GM12864 (cell line): Measurements from ENCODE around the gene CLIC6.
"Not testable (repeated sequence)": the region's sequence is repeated elsewhere in the genome, so short reads cannot be mapped to it uniquely, and the experiment has no call there.

Experiments
- DNase-seq: peaks from one replicate; pipeline ENCODE4 v3.0.0-alpha.2; 2011; ENCODE audit warnings: low read depth
- H3K4me3 ChIP-seq: 2 replicates; pipeline ENCODE4 v1.5.1; 2011; ENCODE audit warnings: mild to moderate bottlenecking, low read depth, low read length, control low read depth
- TF ChIP-seq, protein P1 (sequence below): IDR thresholded peaks from 2 replicates; pipeline ENCODE4 v1.5.1; 2011; ENCODE audit warnings: low read depth, mild to moderate bottlenecking, moderate library complexity, low read length, control low read depth, inconsistent platforms; ENCODE audit errors: missing control alignments

The CLIC6 gene

DNA sequence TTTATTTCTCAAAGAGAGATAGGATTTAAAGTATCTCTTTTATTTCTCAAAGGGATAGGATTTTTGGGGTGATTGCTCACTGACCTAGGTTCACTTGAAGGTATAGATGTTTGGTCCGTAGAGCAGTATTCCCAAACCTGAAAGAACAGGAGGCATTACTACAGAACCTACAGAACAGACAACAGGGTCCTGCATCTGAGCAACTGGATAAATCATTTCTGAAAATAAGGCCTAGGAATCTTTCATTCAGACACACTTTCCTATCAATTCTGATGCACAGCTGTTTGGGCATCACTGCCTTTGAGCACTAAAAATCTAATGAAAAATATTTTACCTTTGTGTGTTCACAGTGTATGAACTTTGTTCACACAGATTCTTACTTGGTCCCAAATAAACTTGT, 17.2 kb upstream of the CLIC6 start:
- H3K4me3 ChIP-seq: no peak overlapping the region
- TF ChIP-seq, protein P1, sequence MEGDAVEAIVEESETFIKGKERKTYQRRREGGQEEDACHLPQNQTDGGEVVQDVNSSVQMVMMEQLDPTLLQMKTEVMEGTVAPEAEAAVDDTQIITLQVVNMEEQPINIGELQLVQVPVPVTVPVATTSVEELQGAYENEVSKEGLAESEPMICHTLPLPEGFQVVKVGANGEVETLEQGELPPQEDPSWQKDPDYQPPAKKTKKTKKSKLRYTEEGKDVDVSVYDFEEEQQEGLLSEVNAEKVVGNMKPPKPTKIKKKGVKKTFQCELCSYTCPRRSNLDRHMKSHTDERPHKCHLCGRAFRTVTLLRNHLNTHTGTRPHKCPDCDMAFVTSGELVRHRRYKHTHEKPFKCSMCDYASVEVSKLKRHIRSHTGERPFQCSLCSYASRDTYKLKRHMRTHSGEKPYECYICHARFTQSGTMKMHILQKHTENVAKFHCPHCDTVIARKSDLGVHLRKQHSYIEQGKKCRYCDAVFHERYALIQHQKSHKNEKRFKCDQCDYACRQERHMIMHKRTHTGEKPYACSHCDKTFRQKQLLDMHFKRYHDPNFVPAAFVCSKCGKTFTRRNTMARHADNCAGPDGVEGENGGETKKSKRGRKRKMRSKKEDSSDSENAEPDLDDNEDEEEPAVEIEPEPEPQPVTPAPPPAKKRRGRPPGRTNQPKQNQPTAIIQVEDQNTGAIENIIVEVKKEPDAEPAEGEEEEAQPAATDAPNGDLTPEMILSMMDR: no peak
- DNase-seq: no peak

DNA sequence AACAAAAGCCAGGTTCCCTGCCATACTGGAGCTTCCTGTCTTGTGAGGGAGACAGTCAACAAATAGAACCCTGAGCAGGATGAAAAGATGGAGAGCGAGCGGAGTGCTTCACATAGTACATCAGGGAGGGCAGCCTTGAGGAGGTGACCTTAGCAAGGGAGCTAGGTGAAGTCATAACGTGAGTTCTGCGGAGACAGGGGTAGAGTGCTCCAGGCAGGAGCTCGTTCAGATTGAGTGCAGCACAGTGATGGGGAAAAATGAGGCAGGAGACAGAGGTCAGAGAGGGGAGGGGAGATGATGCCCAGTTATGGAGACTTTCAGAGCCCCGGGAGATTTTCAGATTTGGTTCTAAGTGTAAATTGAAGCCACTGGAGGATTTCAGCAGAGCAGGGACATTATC, 15.3 kb upstream of the CLIC6 start:
- no peak for DNase-seq
- TF ChIP-seq, protein P1: no peak
- H3K4me3 ChIP-seq: no peak overlapping the region

DNA sequence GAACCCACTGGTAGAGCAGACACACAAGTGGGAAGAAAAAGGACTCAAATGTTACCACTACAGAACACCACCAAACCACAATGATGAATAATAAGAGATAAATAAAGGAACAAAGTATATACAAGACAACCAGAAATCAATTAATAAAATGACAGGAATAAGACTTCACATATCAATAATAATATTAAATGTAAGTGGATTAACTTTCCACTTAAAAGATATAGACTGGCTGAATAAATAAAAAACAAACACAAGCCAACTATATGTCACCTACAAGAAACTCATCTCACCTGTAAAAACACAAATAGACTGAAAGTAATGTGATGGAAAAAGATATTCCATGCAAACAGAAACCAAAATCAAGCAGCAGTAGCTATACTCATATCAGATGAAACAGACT, 6.9 kb upstream of the CLIC6 start:
- no peak for DNase-seq
- TF ChIP-seq, protein P1: no peak
- no peak overlapping the region for H3K4me3 ChIP-seq

DNA sequence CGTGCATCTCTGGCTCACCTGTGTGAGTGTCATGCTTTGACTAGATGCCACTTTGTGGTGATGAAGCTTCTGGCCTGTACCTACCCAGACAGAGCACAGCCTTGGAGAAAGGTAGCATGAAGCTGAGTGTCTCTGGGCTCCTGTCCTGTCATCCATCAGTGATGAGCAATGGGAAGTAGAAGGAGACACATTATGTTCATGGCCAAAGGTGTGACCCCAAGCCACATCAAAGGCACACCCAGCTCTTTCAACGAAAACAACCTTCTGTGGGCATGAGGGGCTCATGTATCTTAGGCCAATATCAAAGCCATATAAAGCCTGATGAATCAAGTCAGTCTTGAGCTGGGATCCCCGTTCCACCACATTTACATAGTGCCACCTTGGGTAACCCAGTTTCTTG, 1.0 kb upstream of the CLIC6 start:
- H3K4me3 ChIP-seq: no peak overlapping the region
- DNase-seq: no peak
- TF ChIP-seq, protein P1: no peak

DNA sequence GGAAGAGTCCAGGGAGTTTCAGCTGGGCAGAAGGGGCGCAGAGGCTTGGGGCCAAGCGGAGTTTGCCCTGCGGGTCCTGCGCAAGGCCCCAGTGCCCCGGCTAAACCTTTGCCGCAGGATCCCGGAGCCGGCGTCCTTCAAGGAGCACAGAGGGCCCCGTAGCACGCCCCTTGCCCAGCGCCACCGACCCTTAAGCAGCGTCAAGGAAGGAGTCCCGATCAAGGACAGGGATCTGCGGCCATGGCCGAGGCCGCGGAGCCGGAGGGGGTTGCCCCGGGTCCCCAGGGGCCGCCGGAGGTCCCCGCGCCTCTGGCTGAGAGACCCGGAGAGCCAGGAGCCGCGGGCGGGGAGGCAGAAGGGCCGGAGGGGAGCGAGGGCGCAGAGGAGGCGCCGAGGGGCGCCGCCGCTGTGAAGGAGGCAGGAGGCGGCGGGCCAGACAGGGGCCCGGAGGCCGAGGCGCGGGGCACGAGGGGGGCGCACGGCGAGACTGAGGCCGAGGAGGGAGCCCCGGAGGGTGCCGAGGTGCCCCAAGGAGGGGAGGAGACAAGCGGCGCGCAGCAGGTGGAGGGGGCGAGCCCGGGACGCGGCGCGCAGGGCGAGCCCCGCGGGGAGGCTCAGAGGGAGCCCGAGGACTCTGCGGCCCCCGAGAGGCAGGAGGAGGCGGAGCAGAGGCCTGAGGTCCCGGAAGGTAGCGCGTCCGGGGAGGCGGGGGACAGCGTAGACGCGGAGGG, 520 bp downstream of the CLIC6 start:
- peak overlapping the region; percentile 80 for H3K4me3 ChIP-seq
- TF ChIP-seq, protein P1: no peak
- DNase-seq: no peak

DNA sequence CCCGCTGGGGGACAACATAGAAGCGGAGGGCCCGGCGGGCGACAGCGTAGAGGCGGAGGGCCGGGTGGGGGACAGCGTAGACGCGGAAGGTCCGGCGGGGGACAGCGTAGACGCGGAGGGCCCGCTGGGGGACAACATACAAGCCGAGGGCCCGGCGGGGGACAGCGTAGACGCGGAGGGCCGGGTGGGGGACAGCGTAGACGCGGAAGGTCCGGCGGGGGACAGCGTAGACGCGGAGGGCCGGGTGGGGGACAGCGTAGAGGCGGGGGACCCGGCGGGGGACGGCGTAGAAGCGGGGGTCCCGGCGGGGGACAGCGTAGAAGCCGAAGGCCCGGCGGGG, 1.1 kb downstream of the CLIC6 start:
- H3K4me3 ChIP-seq: peak overlapping the region; percentile 80

DNA sequence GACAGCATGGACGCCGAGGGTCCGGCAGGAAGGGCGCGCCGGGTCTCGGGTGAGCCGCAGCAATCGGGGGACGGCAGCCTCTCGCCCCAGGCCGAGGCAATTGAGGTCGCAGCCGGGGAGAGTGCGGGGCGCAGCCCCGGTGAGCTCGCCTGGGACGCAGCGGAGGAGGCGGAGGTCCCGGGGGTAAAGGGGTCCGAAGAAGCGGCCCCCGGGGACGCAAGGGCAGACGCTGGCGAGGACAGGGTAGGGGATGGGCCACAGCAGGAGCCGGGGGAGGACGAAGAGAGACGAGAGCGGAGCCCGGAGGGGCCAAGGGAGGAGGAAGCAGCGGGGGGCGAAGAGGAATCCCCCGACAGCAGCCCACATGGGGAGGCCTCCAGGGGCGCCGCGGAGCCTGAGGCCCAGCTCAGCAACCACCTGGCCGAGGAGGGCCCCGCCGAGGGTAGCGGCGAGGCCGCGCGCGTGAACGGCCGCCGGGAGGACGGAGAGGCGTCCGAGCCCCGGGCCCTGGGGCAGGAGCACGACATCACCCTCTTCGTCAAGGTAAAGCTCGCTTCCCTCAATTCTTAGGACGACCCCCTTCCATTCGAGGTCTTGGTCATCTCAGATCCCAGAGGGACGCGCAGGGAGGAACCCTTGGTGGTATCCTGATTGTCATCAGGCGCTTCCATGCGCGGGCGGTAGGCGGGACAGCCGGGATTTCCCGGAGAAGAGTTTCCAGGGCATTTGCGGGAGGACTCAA, 1.6 kb downstream of the CLIC6 start:
- TF ChIP-seq, protein P1: no peak
- H3K4me3 ChIP-seq: peak overlapping the region; percentile 80
- DNase-seq: no peak

More for the DNA sequence above, 1.1 kb downstream of the CLIC6 start:
- DNase-seq: not testable (repeated sequence)
